Measurements from ENCODE around the gene HGS.

The HGS gene, protein sequence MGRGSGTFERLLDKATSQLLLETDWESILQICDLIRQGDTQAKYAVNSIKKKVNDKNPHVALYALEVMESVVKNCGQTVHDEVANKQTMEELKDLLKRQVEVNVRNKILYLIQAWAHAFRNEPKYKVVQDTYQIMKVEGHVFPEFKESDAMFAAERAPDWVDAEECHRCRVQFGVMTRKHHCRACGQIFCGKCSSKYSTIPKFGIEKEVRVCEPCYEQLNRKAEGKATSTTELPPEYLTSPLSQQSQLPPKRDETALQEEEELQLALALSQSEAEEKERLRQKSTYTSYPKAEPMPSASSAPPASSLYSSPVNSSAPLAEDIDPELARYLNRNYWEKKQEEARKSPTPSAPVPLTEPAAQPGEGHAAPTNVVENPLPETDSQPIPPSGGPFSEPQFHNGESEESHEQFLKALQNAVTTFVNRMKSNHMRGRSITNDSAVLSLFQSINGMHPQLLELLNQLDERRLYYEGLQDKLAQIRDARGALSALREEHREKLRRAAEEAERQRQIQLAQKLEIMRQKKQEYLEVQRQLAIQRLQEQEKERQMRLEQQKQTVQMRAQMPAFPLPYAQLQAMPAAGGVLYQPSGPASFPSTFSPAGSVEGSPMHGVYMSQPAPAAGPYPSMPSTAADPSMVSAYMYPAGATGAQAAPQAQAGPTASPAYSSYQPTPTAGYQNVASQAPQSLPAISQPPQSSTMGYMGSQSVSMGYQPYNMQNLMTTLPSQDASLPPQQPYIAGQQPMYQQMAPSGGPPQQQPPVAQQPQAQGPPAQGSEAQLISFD

DNA sequence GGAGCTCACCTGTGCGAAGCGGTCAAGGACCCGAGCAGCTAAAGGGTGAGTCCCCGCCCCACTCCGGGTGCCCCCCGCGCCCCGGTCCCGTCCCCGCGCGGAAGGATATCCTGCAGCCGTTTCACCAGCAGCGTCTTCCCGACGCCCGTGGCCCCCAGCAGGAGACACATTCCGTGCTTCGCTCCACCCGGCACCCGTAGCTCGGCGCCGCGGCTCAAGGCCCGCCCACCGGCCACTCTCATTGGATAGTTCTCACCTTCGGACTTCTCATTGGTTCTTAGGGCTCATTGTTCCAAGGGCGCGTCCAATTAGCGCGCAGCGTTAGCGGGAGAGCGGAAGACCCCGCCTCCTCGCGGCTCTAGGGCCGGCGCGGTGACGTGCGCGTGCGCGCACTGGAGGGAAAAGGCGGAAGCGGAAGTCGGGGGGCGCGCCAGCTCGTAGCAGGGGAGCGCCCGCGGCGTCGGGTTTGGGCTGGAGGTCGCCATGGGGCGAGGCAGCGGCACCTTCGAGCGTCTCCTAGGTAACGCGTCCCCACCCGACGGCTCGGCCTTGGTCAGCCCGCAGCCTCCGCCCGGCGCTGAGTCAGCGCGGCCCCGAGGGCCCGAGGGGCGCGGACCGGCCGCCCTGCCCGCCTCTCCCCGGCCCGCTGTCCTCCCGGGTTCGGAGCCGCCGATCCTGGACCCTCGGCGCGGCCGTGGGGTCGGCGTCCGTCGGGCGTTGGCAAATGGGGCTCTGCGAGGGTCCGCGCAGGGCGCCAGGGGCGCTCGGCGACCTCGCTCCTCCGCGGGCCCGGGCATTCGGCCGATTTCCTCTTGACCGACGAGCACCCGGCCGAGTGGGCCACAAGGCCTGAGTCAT, at the start of gene HGS, which contains the start of gene ARL16:
Gene HGS, plus strand, starts transcription at position 428 of the 858 bp plus-strand sequence. Its CDS starts 56 bp downstream, at position 484.
Gene ARL16, minus strand, starts transcription at position 214 of the 858 bp plus-strand sequence. Its CDS starts 44 bp downstream, at position 170.
- peak; percentile 45 to 99 (median 94) for DNase-seq

DNA sequence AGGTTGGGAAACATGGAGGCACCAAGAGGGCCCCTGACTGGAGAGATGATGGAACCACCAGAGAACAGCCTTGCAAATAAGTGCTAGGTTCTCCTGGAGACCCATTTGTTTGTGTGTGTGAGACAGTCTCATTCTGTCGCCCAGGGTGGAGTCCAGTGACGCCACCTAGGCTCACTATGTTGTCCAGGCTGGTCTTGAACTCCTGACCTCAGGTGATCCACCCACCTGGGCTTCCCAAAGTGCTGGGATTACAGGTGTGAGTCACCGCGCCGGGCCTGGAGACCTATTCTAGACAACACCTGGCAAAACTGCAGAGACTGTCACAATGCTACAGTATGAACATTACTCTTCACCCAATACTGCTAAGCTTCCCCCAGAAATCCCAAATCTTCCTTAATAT, 48.4 kb upstream of the HGS start:
- no peak for DNase-seq

DNA sequence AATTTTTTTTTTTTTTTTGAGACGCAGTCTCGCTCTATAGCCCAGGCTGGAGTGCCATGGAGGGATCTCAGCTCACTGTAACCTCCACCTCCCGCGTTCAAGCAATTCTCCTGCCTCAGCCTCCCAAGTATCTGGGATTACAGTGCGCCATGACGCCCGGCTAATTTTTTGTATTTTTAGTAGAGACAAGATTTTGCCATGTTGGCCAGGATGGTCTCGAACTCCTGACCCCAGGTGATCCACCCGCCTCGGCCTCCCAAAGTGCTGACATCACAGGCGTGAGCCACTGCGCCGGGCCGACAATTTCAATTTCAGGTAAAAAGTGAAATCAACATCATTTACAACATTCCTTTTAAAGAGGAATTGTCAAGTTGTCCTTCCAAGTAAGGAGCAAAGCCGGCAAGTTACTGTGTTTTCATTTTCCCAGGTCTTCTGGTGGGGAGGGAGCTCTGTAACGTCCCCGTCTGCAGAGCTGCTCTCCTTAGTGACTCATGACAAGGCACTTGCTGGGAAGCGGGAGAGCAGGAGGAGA, 47.8 kb upstream of the HGS start:
- DNase-seq: no peak

DNA sequence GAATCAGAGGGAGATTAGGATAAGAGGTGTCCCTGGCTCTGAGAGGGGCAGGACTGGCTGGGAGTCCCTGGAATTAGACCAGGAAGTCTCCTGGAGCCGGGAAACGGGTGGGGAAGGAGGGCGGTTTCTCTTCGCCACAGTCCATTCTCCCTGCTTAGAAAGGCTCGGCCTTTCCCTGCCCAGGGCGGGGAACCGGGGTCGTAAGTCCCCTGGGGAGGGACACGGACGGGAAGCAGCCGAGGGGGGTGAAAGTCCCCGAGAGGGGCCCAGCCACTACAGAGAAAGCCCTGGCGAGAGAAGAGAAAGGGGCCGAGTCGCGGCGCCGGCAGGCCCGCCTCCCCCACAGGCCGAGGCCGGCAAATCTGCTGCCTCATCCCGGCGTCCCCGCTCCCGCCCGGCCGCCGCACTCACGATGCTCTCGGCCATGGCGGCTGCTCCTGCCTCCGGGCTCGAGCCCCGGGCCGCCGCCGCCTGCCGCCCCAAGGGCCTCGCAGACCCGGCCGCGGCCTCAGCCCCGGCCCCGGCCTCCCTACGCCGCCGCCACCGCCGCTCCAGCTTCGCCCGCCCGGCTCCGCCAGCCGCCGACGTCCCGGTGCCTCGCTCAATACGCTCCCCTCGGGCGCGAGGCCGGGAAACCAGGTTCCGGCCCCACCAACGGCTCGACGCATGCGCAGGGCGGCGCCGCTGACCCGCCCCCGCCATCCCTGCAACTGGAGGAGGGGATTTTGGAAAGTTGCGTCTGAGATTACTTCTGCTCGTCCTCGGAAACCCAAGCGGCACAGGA, 47.1 kb upstream of the HGS start, which contains the start of the genes NPLOC4 and TSPAN10:
Gene NPLOC4, minus strand, starts transcription at position 608 of the 784 bp plus-strand sequence. Its CDS starts 182 bp downstream, at position 426.
Gene TSPAN10, plus strand, starts transcription at position 692 of the 784 bp plus-strand sequence. CDS start 5,217 bp downstream, outside the sequence.
- DNase-seq: peak in 55 of 56 donors; percentile 11 to 88 (median 68)

DNA sequence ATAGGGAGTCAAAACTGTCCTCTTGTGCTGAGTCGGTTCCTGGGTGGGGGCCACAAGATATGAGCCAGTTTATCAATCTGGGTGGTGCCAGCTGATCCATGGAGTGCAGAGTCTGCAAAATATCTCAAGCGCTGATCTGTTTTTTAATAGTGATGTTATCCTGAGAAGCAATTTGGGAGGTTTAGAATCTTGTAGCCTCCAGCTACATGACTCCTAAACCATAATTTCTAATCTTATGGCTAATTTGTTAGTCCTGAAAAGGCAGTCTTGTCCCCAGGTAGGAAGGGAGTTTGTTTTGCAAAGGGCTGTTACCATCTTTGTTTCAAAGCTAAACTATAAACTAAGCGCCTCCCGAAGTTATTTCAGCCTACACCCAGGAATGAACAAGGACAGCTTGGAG, 45.1 kb upstream of the HGS start:
- DNase-seq: no peak

DNA sequence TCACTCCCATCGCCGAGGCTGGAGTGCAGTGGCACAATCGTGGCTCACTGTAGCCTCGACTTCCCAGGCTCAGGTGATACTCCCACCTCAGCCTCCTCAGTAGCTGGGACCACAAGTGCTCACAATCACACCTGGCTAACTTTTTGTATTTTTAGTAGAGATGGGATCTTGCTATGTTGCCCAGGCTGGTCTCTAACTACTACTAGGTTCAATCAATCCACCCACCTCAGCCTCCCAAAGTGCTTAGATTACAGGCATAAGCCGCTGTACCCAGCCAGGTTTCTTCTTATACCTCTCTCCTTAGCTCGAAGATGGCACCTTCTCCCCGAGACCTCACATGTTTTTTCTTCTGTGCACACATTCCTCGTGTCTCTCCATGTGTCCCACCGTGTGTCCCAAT, 43.8 kb upstream of the HGS start:
- DNase-seq: no peak

DNA sequence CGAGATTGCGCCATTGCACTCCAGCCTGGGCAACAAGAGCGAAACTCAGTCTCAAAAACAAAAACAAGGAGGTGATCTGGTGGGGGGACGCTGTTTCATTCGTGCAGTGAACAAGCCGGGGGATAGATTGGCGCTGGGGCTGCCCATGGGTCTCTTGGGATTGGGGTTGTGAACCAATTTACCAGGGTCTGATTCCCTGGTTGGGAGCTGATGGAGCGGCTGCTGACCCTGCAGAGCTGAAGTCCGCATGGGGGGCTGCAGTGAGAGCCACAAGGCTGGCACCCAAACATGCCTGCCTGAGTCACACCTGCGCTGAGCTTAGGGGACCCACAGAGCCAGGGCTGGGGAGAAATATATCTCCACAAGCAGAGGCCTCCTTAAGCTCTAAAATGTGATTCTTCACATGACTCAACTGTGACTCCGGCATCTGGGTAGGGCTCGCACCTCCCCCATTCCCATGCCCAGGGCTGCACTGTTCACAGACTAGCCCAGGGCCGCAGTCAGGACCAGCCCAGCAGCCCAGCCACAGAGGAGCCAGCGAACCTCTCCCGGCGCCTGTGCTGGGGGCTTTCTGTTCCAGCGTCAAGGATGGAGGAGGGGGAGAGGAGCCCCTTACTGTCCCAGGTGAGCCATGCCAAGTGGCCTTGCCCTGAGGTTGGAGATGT, 41.9 kb upstream of the HGS start:
- DNase-seq: no peak

DNA sequence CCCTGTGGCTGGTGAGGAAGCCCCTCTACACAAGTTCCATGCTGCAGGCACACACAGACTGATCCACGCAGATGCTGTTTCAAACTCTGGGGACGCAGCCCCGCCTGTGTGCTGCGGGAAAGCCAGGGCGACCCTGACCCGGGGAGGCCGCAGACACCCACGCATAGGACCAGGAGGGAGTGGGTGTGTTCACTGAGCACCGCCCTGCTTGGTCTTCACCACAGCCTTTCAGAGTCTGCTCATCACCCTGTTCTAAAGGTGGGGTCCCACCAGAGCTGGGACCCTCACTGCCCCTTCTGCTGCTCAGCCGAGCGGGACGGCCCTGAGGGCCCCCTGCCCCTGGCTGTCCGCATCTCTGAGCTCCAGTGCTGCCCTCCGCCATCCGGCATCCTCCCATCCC, 39.3 kb upstream of the HGS start:
- no peak for DNase-seq

DNA sequence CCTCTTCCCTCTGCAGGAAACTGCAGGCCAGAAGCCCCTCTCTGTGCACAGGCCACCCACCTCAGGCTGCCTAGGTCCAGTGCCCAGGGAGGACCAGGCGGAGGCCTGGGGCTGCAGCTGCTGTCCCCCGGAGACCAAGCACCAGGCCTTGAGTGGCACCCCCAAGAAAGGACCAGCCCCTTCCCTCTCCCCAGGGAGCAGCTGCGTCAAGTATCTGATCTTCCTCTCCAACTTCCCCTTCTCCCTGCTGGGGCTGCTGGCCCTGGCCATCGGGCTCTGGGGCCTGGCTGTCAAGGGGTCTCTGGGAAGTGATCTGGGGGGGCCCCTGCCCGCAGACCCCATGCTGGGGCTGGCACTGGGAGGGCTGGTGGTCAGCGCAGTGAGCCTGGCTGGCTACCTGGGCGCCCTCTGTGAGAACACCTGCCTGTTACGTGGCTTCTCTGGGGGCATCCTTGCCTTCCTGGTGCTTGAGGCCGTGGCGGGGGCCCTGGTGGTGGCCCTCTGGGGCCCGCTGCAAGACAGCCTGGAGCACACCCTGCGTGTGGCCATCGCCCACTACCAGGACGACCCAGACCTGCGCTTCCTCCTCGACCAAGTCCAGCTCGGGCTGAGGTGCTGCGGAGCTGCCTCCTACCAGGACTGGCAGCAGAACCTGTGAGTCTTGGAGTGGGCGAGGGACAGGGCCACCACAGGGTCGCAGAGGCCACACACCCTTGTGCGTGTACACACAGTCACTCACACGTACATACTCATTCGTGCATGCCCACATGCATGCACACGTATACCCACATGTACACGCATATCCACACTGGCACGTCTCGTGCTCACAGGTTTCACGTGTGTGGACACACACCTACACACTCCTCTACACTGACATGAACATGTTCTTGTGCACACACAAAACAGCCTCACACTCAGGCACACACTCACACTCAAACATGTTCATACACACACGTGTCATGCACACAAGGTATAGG, 38.5 kb upstream of the HGS start:
- no peak for DNase-seq

DNA sequence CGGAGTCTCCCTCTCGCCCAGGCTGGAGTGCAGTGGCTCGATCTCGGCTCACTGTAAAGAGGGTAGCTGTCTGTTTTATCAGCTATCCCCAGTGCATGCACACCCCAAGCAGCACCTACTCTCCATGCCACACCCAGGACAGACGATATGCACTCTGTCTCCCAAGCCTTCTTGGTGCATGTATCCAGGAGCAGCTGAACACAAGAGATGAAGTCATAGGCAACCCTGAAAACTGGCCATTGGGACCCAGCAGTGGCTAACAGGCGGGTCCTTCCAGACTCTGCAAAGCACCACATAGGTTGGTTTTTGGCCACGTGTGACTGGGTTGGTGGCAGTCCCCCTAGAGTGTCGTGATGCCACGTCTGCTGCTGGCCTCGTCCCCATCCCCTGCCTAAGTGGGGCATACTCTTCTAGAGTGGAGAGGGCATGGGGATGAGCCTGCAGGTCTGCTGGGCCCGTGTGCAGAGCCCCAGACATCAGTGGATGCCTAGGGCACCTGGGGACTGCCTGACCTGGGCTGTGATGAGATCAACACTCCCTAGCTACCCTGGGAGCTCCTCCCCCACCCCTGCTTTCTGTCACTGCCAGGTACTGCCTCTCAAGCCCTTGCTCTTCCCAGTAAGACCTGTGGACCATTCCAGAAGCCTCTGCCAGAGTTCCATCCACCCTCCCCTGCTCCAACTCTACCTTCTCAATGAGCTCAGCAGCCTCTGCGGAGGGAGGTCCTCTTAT, 36.8 kb upstream of the HGS start:
- no peak for DNase-seq

DNA sequence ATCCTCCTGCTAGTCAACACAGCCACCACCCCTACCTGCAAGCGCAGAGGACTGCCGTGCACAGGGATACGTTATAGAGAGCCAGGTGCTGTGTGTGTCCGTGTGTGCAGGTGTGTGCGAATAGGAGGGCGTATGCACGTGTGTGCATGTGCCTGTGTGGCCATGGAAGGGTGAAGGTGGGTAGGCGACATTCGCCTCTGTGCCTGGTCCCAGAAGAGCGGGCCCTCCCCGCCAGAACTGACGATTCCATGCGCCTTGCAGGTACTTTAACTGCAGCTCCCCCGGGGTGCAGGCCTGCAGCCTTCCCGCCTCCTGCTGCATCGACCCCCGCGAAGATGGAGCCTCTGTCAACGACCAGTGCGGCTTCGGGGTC, 36.2 kb upstream of the HGS start:
- DNase-seq: no peak

DNA sequence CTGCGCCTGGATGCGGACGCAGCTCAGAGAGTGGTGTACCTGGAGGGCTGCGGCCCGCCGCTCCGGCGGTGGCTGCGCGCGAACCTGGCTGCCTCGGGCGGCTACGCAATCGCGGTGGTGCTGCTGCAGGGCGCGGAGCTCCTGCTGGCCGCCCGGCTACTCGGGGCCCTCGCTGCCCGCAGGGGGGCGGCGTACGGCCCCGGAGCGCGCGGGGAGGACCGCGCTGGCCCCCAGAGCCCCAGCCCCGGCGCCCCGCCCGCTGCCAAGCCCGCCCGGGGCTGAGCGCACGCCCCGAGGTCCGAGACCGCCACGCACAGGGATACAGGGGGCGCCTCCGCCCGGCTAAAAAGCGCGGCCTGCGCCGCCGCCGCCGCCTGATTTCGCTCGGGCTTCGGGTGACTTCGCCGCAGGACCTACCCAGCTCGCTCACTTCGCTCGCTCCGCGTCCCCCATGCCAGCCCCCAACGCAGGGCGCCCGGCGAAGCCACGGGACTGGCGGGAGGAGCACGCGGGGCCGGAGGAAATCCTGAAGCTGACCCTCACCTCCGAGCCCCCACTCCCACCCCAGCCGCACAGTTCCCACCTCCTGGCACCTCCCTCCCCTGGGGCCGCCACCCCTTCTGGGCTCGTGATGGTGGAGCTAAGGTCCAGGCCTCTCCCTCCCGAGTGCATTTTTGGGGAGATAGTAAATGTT, 35.7 kb upstream of the HGS start:
- no peak for DNase-seq

DNA sequence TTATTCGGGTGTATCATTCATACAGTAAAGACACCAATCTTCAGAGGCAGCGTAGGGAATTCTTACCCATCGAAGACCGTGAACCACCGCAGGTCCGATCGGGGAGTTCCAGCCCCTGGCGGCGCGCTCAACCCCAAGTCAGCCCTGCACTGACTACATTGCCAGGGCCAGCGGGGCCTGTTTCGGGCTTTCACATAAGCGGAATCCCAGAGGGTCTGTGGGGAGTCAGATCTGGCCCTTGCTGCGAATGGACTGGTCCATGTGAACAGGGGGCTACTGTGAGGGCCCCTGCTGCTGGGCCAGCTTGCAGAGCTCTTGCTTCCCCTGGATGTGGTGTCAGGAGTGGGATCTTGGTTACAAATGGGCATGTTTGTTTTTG, 35.1 kb upstream of the HGS start:
- DNase-seq: no peak

DNA sequence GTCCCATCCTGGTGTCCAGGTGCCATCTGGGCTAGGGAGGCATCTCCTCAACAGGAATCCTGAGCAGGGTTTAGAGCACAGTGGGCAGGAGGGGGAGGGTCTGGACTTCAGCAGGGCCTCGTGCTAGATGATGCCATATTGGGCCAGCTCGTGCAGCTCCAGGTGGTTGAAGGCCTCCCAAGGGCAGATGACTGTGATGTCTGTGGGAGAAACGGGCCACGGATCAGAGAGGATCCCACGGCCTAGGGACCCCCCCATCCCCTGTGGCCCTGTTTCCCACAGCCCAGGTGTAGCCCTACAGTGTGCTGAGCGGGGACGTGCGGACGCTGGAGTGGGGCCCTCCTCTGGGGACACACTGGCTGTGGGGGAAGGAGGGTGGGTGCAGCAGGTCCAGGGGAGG, 32.9 kb upstream of the HGS start:
- DNase-seq: no peak

DNA sequence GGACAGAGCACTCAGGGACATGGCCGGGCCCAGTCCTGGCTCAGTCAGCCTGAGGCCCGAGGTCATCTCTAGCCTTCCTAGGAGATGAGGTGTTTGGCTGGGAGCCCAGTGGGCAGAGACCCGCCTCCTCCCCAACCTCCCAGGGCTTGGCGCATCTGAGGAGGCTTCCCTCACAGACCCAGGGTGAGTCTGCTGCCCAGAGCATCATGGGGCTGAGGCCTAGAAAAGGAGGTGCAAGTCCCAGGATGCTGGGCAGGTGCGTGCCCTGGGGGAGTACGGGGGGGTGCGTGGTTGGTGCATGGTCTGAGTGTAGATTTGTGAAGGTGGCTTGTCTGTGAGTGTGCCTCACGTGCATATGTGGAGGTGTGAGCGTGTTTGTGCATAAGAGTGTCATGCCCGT, 32.1 kb upstream of the HGS start:
- DNase-seq: no peak

DNA sequence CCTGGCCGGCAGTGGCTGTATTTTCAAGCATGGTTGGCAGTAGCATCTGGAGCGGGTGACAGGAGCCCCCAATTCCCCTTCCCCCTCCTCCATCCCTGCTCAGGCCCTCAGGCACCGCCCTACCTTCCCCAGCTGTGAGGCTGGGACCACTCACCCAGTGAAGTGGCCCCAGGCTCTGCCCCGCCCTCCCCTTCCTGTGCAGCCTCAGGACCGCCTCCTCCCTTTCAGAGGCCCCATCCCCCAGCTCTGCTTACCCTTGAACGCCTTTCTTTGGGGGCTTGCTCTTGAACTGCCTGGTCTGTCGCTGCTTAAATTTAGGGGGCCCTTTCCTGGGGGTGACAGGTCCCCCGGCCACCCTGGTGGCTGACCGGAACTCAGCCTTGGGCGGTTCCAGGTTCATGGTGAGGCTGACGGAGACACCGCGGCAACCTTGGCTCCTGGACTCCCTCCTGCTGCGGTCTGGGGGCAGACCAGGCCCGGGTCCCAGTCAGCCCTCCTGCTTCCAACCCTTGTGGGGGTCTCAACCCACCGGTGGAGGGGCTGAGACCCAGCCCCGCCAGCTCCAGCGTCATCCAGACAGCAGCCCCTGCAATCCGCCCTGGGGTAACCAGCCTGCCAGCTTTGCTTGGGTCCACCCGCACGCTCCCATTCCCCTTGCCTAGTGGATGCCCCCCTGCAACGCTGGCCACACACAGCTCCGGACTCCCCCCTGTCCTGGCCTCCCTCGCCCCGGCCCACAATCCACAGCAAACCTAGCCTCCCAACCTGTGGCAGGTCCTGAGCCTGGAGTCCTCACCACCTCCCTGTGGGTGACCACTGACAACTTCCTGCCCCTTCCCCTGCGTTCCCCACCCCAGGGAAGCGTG, 30.7 kb upstream of the HGS start:
- DNase-seq: no peak

Data from amygdala (tissue), 56 donors.